Epithelial cell of esophagus (primary cell): Measurements from ENCODE around the gene MEGF11.

Experiments
- DNase-seq: peaks from one replicate; pipeline ENCODE4 v3.0.0; 2010; ENCODE audit warnings: low read depth
- H3K4me3 ChIP-seq: 2 replicates; pipeline ENCODE4 v1.5.1; 2011; ENCODE audit warnings: mild to moderate bottlenecking, low read length, control low read depth
- TF ChIP-seq, protein P1 (sequence below): IDR thresholded peaks from 2 replicates; pipeline ENCODE4 v1.5.1; 2011; ENCODE audit warnings: low read depth, mild to moderate bottlenecking, low read length, control low read depth, inconsistent platforms; ENCODE audit not compliant: insufficient read depth; ENCODE audit errors: missing control alignments

The MEGF11 gene

DNA sequence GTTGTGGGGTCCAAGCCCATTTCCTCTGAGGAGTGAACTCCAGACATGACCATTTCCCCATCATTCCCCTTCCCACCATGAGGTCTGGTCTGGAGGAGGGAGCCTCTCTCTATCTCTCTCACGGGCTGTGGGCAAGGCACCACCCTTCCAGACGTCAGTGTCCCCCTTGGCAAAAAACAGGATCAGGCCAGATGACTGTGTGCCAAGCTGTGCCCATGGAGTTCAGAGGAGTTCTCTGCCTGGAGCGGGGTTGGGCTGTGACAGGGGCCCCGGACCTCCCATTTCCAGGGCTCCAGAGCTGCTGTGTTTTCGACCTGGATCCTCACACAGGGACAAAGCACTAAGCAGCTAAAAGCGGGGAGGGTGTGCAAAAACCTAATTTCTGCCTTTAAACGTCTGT, 259.8 kb downstream of the MEGF11 start:
- H3K4me3 ChIP-seq: no peak overlapping the region
- TF ChIP-seq, protein P1, sequence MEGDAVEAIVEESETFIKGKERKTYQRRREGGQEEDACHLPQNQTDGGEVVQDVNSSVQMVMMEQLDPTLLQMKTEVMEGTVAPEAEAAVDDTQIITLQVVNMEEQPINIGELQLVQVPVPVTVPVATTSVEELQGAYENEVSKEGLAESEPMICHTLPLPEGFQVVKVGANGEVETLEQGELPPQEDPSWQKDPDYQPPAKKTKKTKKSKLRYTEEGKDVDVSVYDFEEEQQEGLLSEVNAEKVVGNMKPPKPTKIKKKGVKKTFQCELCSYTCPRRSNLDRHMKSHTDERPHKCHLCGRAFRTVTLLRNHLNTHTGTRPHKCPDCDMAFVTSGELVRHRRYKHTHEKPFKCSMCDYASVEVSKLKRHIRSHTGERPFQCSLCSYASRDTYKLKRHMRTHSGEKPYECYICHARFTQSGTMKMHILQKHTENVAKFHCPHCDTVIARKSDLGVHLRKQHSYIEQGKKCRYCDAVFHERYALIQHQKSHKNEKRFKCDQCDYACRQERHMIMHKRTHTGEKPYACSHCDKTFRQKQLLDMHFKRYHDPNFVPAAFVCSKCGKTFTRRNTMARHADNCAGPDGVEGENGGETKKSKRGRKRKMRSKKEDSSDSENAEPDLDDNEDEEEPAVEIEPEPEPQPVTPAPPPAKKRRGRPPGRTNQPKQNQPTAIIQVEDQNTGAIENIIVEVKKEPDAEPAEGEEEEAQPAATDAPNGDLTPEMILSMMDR: no peak
- DNase-seq: no peak

DNA sequence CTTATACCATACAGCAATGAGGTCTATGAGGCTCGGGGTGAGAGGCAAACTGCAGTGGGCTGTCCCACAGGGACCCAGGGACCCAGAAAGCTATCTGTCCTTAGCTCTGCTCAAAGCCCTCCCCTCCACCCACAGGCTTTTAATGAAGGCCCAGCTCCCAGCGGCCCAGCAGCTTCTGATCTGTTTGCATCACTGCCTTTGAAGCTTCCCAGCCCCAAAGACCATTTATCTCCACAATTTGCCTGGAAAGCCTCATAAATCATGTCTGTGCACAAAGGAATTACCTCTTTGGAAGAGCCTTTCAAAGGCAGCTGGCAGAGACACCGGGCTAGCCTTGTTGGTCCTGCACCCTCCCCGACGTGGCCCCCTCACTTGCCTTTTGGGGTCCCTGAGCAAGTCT, 260.3 kb downstream of the MEGF11 start:
- H3K4me3 ChIP-seq: no peak overlapping the region
- DNase-seq: no peak
- TF ChIP-seq, protein P1: no peak

DNA sequence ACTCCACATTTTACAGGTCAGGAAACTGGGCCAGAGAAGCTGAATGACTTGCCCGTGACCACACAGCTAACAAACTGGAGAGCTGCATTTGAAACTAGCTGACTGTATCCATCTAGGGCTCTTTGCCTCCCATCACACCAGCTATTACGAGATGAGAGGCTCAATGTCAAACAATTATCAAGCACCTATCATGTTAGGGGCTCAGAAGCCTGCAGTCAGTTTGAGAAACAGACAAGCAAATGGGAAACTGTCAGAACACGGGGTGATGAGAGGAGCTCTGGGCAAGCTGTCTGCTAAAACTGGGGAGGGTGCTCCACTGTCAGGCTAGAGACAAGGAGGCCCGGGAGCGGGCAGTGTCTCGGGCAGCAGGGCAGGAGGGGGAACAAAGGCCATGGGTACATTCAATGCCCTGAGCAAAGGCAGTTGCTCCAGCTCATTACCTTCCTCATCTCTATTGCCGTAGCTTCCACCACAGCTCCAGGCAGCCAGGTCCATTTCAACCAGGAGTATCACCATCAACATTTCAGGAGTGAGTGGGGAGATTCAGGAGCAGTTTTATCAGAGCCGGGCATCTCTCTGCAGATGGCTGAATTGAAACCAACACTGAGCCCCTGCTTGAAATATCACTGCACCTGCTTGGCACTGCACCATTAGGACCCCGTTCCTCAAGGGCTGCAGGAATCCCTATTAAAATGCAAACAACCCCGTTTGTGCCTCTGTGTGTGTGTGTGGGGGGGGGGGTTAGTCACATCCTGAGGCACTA, 261.6 kb downstream of the MEGF11 start:
- no peak overlapping the region for H3K4me3 ChIP-seq
- TF ChIP-seq, protein P1: no peak
- no peak for DNase-seq

DNA sequence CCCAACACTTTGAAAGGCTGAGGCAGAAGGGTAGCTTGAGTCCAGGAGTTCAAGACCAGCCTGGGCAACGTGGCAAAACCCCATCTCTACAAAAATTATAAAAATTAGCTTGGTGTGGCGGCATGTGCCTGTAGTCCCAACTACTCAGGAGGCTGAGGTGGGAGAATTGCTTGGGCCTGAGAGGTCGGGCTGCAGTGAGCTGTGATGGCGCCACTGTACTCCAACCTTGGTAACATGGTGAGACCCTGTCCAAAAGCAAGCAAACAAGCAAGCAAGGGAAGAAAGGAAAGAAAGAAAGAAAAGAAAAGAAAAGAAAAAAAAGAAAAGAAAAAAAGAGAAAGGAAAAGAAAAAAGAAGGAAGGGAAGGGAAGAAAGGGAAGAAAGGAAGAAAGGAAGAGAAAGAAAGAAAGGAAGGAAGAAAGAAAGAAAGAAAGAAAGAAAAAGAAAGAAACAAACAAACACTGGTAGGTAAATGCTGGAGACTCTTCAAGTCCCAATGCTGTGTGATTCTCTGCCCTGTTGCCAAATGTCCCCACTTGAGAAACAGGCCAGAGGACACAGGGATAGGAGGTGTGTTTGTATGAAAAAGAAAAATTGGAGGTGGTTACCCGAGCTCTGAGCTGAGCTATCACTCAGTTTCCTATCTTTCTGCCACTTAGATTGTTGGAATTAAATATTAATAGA, 263.1 kb downstream of the MEGF11 start:
- DNase-seq: no peak
- TF ChIP-seq, protein P1: no peak
- H3K4me3 ChIP-seq: no peak overlapping the region

DNA sequence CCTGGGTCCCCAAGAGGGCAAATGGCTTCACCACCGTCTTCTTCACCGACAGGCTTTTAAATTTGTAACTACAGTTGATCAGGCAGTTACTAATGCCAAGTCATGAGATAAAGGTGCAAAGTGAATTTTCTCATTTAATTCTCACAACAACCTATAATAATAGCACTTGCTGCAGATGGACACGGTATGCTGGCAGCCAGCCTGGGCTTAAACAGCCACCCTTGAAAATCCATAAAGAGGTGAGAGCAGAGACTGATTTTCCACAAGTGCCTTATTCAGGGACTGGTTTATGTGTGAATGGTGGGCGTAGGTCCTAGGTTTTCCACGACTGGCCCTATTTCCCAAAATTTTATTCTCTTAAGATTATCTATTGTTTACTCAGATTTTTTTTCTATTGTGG, 266.4 kb downstream of the MEGF11 start:
- TF ChIP-seq, protein P1: no peak
- no peak overlapping the region for H3K4me3 ChIP-seq
- DNase-seq: no peak

DNA sequence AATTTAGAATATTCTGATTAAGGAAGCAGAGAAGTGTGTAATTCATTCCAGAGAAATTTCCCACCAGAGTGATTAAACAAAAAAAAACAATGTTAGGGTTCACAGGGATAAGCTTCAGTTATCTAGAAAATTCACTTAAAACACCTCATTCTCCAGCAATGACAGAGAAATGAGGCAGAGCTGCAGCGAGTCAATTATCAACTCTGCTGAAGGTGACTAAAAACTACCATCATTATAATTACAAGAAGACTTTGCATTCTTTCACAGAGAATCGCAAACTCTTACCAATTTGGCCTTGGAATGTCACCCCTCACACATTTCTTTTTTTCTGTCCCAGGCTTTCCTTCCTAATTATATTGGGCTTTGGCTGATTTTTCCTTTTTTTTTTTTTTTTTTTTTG, 267.1 kb downstream of the MEGF11 start:
- DNase-seq: no peak
- TF ChIP-seq, protein P1: no peak
- no peak overlapping the region for H3K4me3 ChIP-seq

DNA sequence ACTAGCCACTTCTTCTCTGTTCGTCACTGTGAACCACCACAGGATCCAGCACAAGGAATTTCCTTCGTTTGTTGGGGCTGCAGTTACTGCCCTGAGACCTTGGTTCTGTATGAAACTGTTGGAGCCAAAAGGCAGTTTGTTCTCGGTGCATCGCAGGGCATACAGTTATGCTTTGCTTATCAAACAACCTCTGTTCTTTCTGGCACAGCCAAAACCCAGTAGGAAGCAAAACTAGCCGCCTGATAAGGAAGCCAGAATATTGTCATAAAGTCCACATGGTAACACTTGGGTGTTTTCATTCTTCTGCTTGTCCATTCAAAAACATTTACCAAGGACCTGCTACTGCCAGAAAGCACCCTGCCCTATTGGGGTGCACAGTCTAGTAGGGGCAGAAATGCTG, 268.2 kb downstream of the MEGF11 start:
- DNase-seq: no peak
- no peak overlapping the region for H3K4me3 ChIP-seq
- TF ChIP-seq, protein P1: no peak
